GM18507 (cell line): ENCODE measurements around the gene SCYGR5.
"Not testable (repeated sequence)": the region's sequence is repeated elsewhere in the genome, so short reads cannot be mapped to it uniquely, and the experiment has no call there.

Experiments
- DNase-seq: peaks from one replicate; pipeline ENCODE4 v3.0.0; 2011; ENCODE audit warnings: low read depth; ENCODE audit not compliant: insufficient read length; ENCODE audit errors: extremely low spot score
- FAIRE-seq: peaks from 2 replicates; lab custom pipeline; 2011; peaks lifted over from hg19 to GRCh38; lab: Jason Lieb, UNC

Gene SCYGR5

DNA sequence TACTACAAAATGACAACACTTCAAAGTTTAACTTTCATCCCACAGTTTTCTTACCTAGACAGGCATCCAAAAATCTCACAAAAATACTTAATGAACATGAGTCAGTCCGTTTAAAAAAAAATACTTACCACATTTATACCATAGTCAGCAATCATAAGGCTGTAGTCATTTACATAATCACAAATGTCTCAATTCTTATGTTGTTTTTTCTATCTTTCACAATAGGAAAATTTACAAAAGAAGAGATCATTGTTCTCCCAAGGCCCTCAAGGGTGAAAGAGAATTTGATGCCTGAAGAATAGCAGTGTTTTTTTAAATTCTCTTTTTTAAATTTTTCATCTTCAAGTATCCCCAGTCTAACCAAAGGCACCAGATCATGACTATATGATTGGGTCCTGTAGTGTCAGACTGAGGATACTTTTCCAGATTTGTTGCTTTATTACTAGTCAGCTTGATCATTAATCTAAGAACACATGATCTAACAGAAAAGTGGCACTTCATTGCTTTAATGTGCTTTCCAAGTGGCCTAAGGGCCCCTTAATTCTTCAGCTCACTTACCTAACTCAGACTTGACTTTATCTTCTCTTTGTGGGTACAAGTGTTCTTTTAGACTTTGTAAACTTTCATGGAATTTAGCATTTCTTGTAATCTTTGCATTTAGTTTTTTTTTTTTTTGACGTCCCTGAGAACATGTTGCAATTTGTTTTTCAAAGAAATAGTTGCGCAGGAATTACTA is 4.7 kb downstream of the SCYGR5 start:
- no peak for DNase-seq
- no peak for FAIRE-seq

DNA sequence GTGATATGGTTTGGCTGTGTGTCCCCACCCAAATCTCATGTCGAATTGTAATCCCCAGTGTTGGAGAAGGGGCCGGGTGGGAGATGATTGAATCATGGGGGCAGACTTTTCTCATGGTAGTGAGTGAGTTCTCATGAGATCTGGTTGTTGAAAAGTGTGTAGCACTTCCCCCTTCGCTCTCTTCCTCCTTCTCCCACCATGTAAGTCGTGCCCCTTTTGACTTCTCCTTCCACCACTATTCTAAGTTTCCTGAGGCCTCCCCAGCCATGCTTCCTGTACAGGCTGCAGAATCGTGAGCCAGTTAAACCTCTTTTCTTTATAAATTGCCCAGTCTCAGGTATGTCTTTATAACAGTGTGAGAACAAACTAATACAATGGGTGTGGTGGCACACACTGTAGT is 7.0 kb downstream of the SCYGR5 start:
- DNase-seq, FAIRE-seq: not testable (repeated sequence)

DNA sequence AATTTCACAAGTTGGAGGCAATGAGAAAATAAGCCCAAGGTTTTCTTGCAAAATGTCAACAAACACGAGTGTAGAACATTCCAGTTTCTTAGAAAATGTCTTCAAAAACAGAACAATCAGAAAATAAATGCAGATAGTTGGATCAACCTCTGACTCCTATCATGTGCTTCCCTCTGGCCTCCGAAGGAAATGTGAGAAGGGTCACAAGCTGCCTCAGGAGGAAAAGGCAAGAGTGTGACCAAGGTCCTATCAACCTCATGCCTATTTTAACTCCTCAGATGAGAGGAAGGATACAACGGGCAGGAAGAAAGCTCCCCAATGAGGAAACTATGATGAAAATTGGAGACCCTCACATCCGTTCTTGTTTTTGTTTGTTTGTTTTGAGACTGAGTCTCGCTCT is 7.9 kb downstream of the SCYGR5 start:
- no peak for FAIRE-seq
- no peak for DNase-seq

DNA sequence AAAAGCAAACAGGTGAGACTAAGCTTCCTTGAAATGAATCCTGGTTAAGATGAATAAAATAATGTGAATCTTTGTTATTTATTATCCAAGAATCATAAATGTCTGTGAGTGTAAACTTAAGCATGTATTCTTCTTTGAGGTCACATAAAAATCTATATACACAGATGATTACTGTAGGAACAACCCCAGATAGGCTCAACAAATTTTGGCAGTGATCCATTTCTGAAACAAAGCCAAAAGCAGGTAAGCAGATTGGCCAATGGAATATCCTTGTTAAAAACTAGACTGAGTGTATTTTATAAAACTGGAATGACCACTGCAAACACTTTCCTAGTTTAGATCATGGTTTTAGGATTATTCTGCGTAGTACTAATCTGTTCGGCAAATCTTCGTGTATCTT is 11.3 kb downstream of the SCYGR5 start:
- no peak for FAIRE-seq
- no peak for DNase-seq

GRCh38 chr2:227684258-227684657 is 17.7 kb downstream of the SCYGR5 start:
- DNase-seq (no peak), FAIRE-seq (no peak)

DNA sequence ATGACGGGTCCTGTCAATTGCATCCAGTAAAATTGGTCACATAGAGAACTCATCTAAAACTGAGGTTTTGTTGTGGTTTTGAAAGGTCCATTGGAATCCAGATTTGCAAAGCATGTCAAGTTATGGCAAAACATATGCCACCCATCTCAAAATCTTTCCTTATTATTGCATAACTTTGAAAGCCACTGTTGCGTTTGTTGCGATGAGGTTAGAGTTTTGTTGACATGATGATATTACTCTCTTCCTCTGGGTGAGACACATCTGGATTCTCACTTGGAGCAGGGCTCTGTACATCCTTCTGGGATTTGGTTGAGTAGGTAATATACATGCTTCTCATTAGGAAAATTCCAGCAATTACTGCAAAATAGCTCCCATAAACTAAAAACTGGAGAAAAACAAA is 20.6 kb downstream of the SCYGR5 start:
- no peak for FAIRE-seq
- DNase-seq = no peak

GRCh38 chr2:227696990-227697679 is 30.5 kb downstream of the SCYGR5 start:
- FAIRE-seq = no peak
- no peak for DNase-seq

DNA sequence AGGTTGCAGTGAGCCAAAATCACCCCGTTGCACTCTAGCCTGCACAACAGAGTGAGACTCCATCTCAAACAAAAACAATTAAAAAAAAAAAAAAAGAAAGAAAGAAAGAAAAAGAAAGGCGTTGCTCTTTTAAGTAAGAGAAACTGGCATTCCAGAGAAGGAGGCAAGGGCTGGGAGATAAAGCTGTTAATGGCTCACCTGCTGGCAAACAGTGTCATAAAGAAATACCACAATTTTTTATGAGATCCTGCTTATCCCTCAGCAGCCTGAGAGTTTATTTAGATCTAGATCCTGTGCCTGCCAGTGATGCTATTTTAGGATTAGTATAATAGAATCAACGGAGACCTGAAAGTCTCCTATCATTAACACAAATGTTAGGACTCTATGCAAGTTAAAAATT is 35.0 kb downstream of the SCYGR5 start:
- DNase-seq (no peak), FAIRE-seq (no peak)

- FAIRE-seq (no peak), DNase-seq (no peak)
Observed at GRCh38 chr2:227703280-227703732, 36.7 kb downstream of the SCYGR5 start.

DNA sequence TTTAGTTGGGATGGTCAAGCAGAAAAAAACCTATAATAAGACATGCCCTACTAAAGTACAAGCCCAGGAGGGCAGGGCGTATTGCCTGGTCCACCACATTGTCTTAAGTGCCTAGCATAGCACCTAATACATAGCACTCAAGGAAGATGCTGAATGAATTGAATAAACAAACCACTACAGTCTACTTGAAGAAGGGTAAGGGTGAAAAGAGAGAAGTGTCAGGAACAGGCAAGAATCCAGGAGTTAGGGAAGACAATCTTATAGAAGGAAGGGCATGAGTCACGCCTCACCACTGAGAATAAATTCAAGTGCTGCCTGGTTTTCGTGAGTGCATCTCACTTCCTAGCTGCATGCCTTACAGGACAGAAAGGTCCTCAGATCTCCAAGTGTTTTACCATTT is 37.4 kb downstream of the SCYGR5 start:
- FAIRE-seq (no peak), DNase-seq (no peak)

DNA sequence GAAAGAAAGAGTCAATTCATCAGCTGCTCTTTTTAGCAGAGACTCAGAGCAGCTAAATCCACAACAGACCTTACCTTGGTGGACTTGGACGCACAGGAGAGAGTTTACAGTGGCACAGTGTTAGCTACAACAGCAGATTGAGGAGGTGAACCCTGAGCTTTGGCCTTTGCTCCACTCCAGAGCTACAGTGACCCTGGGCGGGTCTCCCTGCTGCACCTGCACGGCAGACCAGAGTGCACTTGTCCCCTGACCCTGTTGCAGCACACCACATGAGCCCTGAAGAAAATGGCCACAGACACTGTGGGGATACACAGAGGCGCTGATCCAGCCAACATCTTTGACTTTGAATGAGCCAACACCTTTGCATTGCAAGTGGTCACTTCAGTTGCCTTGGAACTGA is 40.3 kb downstream of the SCYGR5 start:
- no peak for FAIRE-seq
- DNase-seq = no peak

DNA sequence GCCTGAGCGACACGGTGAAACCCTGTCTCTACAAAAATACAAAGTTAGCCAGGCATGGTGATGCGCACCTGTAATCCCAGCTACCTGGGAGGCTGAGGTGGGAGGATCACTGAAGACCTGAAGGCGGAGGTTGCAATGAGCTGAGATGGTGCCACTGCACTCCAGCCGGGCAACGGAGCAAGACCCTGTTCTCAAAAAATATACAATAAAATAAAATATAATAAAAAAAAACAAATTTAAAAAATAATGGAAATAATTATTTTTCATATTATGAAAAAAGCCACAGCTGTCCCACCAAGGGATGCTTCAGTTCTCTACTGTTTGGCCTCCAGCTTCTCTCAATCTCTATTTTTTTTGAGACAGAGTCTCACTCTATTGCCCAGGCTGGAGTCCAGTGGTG is 40.8 kb downstream of the SCYGR5 start:
- no peak for DNase-seq
- no peak for FAIRE-seq

DNA sequence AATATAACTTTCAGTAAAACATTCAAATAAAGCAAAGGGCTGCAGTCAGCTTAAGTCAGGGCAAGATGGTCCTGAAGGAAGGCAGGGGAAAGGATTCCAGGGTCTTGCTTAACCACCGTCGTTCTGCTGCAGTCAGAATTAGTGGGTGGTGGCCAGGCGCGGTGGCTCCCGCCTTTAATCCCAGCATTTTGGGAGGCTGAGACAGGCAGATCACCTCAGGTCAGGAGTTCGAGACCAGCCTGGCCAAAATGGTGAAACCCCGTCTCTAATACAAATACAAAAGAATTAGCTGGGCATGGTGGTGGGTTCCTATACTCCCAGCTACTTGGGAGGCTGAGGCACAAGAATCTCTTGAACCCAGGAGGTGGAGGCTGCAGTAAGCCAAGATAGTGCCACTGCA is 44.4 kb downstream of the SCYGR5 start:
- no peak for DNase-seq
- FAIRE-seq = no peak

- FAIRE-seq = no peak
Observed at GRCh38 chr2:227713291-227713690, 46.7 kb downstream of the SCYGR5 start.

GRCh38 chr2:227716501-227716900 is 49.9 kb downstream of the SCYGR5 start:
- DNase-seq = no peak
- FAIRE-seq = no peak

More at GRCh38 chr2:227713291-227713690, 46.7 kb downstream of the SCYGR5 start:
- no peak for DNase-seq
